Measurements from ENCODE around the gene CACNA1C. TPM values are rescaled to one million over a fixed set of nuclear protein-coding genes. Genes with fewer than 3 reads are reported as not detected.

CACNA1C gene
- total RNA-seq, 1 donor from 2014 or later, result 1.3 TPM

DNA sequence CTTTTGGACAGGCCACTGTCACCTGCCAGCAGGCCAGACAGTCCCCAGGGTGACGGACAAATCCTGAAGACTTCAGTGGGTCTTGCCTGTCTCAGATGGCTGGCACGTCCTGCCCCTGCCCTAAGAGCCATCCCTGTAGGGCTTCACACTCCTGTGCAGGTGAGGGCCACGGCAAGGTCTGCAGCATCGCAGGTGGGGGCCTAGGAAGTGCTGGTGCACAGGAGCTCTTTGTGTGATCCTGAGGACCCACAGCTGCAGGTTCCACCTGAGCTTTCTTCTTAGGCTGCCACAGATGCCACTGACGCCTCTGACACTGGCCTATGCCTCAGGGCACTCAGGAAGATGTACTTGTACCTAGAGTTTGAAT lies 633.5 kb downstream of the CACNA1C start:
- Histone ChIP-seq H3K36me3 (ENCODE audit: control insufficient read depth, insufficient read depth, low read length) (no peaks in the 10 kb centered on the region), H3K27me3 (ENCODE audit: control insufficient read depth, insufficient read depth, low read length) (peaks cover 11% of the 10 kb centered on the region), H3K4me3 (ENCODE audit: low read depth, low read length) (no peak overlapping the region)
- TF ChIP-seq, protein P1, sequence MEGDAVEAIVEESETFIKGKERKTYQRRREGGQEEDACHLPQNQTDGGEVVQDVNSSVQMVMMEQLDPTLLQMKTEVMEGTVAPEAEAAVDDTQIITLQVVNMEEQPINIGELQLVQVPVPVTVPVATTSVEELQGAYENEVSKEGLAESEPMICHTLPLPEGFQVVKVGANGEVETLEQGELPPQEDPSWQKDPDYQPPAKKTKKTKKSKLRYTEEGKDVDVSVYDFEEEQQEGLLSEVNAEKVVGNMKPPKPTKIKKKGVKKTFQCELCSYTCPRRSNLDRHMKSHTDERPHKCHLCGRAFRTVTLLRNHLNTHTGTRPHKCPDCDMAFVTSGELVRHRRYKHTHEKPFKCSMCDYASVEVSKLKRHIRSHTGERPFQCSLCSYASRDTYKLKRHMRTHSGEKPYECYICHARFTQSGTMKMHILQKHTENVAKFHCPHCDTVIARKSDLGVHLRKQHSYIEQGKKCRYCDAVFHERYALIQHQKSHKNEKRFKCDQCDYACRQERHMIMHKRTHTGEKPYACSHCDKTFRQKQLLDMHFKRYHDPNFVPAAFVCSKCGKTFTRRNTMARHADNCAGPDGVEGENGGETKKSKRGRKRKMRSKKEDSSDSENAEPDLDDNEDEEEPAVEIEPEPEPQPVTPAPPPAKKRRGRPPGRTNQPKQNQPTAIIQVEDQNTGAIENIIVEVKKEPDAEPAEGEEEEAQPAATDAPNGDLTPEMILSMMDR (IDR thresholded peaks at IDR 0.05; ENCODE audit: insufficient read depth, low read length, poor library complexity, severe bottlenecking), result no peak
- no peak for DNase-seq (ENCODE audit: low read depth)

DNA sequence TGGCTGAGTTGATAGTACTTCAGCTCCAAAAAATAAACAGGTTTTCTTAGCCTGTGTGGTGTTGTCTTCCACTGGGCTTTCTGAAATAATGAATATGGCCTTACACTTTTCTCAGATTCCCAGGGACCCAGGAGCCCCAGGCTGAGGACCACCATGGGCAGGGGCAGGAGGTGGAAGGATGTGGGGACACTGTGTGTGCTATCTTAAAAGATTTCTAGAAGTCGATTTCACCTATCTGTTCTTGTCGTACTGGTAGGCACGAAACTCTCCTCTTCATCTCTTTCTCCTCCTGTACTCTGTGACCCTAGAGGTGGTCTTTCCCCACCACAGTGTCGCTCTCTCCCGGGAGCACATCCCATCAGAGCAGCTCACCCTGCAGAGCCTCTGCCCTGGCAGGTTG lies 634.3 kb downstream of the CACNA1C start:
- TF ChIP-seq, protein P1 (IDR thresholded peaks at IDR 0.05; ENCODE audit: insufficient read depth, low read length, poor library complexity, severe bottlenecking), result no peak
- Histone ChIP-seq H3K36me3 (ENCODE audit: control insufficient read depth, insufficient read depth, low read length) (no peaks in the 10 kb centered on the region), H3K27me3 (ENCODE audit: control insufficient read depth, insufficient read depth, low read length) (peaks cover 14% of the 10 kb centered on the region), H3K4me3 (ENCODE audit: low read depth, low read length) (no peak overlapping the region)
- no peak for DNase-seq (ENCODE audit: low read depth)

DNA sequence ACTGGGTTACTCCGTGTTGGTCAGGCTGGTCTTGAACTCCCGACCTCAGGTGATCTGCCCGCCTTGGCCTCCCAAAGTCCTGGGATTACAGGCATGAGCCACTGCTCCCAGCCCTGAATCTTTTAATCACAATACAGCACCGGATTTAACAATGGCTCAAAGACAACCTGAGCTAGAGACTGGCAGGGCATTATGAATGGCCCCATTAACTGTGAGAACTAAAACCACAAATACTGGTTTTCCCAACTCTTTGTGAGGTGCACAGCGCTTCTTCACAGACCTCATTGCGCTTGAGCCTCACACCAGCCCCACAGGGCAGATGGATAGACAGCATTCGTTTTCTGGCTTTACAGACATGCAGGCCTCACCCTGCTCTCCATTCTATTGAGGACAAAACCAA lies 634.9 kb downstream of the CACNA1C start:
- H3K36me3 ChIP-seq (ENCODE audit: control insufficient read depth, insufficient read depth, low read length), result no peaks in the 10 kb centered on the region
- no peak for DNase-seq (ENCODE audit: low read depth)
- TF ChIP-seq, protein P1 (IDR thresholded peaks at IDR 0.05; ENCODE audit: insufficient read depth, low read length, poor library complexity, severe bottlenecking), result no peak

DNA sequence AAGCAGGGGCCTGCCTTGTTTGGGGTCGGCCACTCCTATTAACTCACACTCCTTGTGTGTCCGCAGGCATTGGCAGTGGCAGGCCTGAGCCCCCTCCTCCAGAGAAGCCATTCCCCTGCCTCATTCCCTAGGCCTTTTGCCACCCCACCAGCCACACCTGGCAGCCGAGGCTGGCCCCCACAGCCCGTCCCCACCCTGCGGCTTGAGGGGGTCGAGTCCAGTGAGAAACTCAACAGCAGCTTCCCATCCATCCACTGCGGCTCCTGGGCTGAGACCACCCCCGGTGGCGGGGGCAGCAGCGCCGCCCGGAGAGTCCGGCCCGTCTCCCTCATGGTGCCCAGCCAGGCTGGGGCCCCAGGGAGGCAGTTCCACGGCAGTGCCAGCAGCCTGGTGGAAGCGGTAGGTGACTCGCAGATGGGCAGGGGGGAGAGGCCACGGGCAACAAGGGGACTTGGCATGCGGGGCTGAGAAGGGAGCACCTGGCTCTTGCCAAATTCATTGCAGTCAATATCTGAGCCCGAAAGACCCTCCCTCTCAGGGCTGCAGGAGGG lies 635.7 kb downstream of the CACNA1C start:
- TF ChIP-seq, protein P1 (IDR thresholded peaks at IDR 0.05; ENCODE audit: insufficient read depth, low read length, poor library complexity, severe bottlenecking), result no peak
- Histone ChIP-seq H3K4me3 (ENCODE audit: low read depth, low read length) (no peak overlapping the region), H3K36me3 (ENCODE audit: control insufficient read depth, insufficient read depth, low read length) (no peaks in the 10 kb centered on the region), H3K27me3 (ENCODE audit: control insufficient read depth, insufficient read depth, low read length) (peaks cover 17% of the 10 kb centered on the region)
- no peak for DNase-seq (ENCODE audit: low read depth)

More for the DNA sequence above, 634.9 kb downstream of the CACNA1C start:
- Histone ChIP-seq H3K27me3 (ENCODE audit: control insufficient read depth, insufficient read depth, low read length) (peaks cover 17% of the 10 kb centered on the region), H3K4me3 (ENCODE audit: low read depth, low read length) (no peak overlapping the region)

DNA sequence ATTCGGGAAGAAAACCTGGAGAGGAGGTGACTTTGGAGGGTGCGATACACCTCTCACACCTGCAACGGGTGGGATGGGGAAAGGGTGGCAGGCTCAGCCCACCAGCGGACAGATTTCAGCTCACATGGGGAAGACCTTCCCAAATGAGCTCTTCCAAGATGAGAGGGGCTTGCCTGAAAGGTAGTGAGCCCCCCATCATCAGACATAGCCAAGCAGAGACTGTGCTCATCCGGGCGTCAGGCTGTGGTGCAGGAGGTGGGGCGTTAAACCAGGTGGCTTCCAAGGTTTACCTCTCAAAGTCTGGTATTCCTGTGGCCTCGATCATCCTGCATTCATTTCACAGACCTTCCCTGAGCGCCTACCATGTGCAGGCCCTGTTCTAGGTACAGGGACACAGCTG lies 636.6 kb downstream of the CACNA1C start:
- no peaks in the 10 kb centered on the region for H3K36me3 ChIP-seq (ENCODE audit: control insufficient read depth, insufficient read depth, low read length)
- no peak for DNase-seq (ENCODE audit: low read depth)
- TF ChIP-seq, protein P1 (IDR thresholded peaks at IDR 0.05; ENCODE audit: insufficient read depth, low read length, poor library complexity, severe bottlenecking), result no peak
- H3K27me3 ChIP-seq (ENCODE audit: control insufficient read depth, insufficient read depth, low read length), result peaks cover 17% of the 10 kb centered on the region
- H3K4me3 ChIP-seq (ENCODE audit: low read depth, low read length), result no peak overlapping the region

DNA sequence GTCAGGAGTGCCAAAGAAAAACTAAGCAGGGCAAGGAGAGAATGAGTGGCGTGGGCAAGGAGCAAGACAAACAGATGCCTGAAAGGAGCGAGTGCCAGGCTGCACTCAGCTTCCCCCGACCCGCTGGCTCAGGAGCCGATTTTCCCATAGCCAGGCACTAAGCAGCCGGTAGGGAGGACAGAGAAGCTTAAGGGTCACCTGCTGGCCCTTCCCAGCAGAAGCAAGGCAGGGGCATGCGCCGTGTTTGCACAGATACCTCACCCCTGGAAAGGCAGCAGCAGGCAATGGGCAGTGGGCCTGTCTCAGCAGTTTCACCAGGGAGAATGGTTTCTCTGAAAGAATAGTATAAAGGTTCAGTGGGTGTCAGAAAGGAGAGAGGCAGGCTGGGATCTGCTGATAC lies 637.1 kb downstream of the CACNA1C start:
- Histone ChIP-seq H3K4me3 (ENCODE audit: low read depth, low read length) (no peak overlapping the region), H3K36me3 (ENCODE audit: control insufficient read depth, insufficient read depth, low read length) (no peaks in the 10 kb centered on the region), H3K27me3 (ENCODE audit: control insufficient read depth, insufficient read depth, low read length) (peaks cover 17% of the 10 kb centered on the region)
- DNase-seq (ENCODE audit: low read depth), result no peak
- TF ChIP-seq, protein P1 (IDR thresholded peaks at IDR 0.05; ENCODE audit: insufficient read depth, low read length, poor library complexity, severe bottlenecking), result no peak

Measured in kidney epithelial cell (primary cell).